Breast epithelium (tissue), 4 donors: ENCODE data around the gene UBR3. TPM values are rescaled to one million over a fixed set of nuclear protein-coding genes. Genes with fewer than 3 reads are reported as not detected.
"Not testable (repeated sequence)": the region's sequence is repeated elsewhere in the genome, so short reads cannot be mapped to it uniquely, and the experiment has no call there.

Experiments used
- DNase-seq, 2 donors: peaks; one replicate each; pipeline ENCODE4 v3.0.0-alpha.2; 2019; ENCODE audit warnings: low spot score in 2 of 2
- H3K27ac ChIP-seq, 2 donors: fragments of 200-600 bp; sonication (generic) in 1 of 2; one replicate each; pipeline ENCODE4 v1.5.1; 2016 to 2019; ENCODE audit warnings: mild to moderate bottlenecking in 1 of 2
- H3K27me3 ChIP-seq, 2 donors: fragments of 200-600 bp; sonication (generic) in 1 of 2; one replicate each; pipeline versions ENCODE4 v1.5.1 to v1.6.0; 2017 to 2019; ENCODE audit warnings: control low read depth in 1 of 2, mild to moderate bottlenecking in 1 of 2
- H3K36me3 ChIP-seq: fragments of 200-600 bp; one replicate; pipeline ENCODE4 v1.5.1; 2019
- H3K4me1 ChIP-seq, 2 donors: fragments of 200-600 bp; sonication (generic); one replicate each; pipeline ENCODE4 v1.5.1; 2016 to 2019; ENCODE audit warnings: control low read depth in 1 of 2
- H3K4me3 ChIP-seq, 3 donors: fragments of 200-600 bp; sonication (generic); 1 replicate in 2 of 3; 2 replicates in 1 of 3; pipeline ENCODE4 v1.5.1; 2016 to 2019; ENCODE audit warnings: mild to moderate bottlenecking in 3 of 3, moderate library complexity in 2 of 3
- H3K9me3 ChIP-seq, 2 donors: fragments of 200-600 bp; sonication (generic) in 1 of 2; one replicate each; pipeline ENCODE4 v1.5.1; 2016 to 2019; ENCODE audit warnings: control low read depth in 1 of 2
- CTCF ChIP-seq, 3 donors: fragments of 450-650 bp; IDR thresholded peaks; one replicate each; pipeline ENCODE4 v1.5.1; 2016 to 2017; ENCODE audit warnings: antibody characterized with exemption in 3 of 3, mild to moderate bottlenecking in 3 of 3, moderate library complexity in 3 of 3
- POLR2A ChIP-seq: fragments of 450-650 bp; IDR thresholded peaks from one replicate; pipeline ENCODE4 v1.6.1; 2016; ENCODE audit warnings: antibody characterized with exemption, mild to moderate bottlenecking, moderate library complexity
- POLR2AphosphoS5 ChIP-seq, 3 donors: sonication (generic); formaldehyde crosslinking; IDR thresholded peaks; one replicate each; pipeline ENCODE4 v1.6.1; 2017; ENCODE audit warnings: antibody characterized with exemption in 3 of 3
- intact Hi-C: fragments of 100-400 bp; cut with DNase I; formaldehyde crosslinking; loops from one replicate; pipeline ENCODE4 v1.15.1; 2023; ENCODE audit warnings: low total_unique reads
- total RNA-seq, 3 donors: library from RNA; depleted of rRNA; stranded (reverse); fragments of >200 nt; gene quantifications; one replicate each; pipeline ENCODE4 v1.1.0, GENCODE V29; 2016

UBR3 gene
- total RNA-seq, 3 donors from 2014 or later = 75.7 to 110 (median 108) TPM

- intact Hi-C loops = no loop called here
- H3K4me3 ChIP-seq = peak within 1 kb of the TSS; percentile 69 to 95 (median 95)
- TF ChIP-seq POLR2AphosphoS5 (IDR thresholded peaks at IDR 0.05) (peak; percentile 66 to 86 (median 74)), POLR2A (peak; percentile 51), CTCF (IDR thresholded peaks at IDR 0.05) (no peak)
Observed at GRCh38 chr2:169798718-169799592, 28.3 kb upstream of the UBR3 start, which contains the start of gene SSB. Gene SSB, plus strand, starts transcription at chr2:169798871. Its CDS starts 2,090 bp downstream, at chr2:169800961.

DNA sequence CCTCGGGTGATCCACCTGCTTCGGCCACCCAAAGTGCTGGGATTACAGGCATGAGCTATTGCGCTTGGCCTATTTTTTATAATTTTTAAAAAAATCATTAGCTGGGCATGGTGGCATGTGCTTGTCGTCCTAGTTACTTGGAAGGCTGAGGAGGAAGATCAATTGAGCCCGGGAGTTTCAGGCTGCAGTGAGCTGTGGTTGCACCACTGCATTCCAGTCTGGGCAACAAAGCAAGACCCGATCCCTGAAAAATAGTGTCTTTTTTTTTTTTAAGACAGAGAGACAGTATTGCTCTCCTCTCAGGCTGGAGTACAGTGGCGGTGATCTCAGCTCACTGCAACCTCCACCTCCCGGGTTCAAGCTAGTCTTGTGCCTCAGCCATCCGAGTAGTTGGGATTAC lies 23.8 kb upstream of the UBR3 start:
- peak overlapping the region in 1 of 2 donors; percentile 8 for H3K27ac ChIP-seq
- H3K9me3 ChIP-seq = no peaks in the 10 kb centered on the region
- peaks cover 6% of the 10 kb centered on the region for H3K36me3 ChIP-seq
- TF ChIP-seq CTCF (IDR thresholded peaks at IDR 0.05) (no peak), POLR2AphosphoS5 (IDR thresholded peaks at IDR 0.05) (no peak), POLR2A (no peak)
- no peaks in the 10 kb centered on the region for H3K27me3 ChIP-seq
- H3K4me3 ChIP-seq = no peak overlapping the region
- no peaks in the 10 kb centered on the region for H3K4me1 ChIP-seq
- intact Hi-C loops = no loop called here
- no peak for DNase-seq

More at GRCh38 chr2:169798718-169799592, 28.3 kb upstream of the UBR3 start, which contains the start of gene SSB:
- peak within 1 kb of the TSS; percentile 89 to 91 for H3K27ac ChIP-seq
- no peaks in the 10 kb centered on the region for H3K4me1 ChIP-seq
- DNase-seq = peak; percentile 77 to 84
- H3K36me3 ChIP-seq = no peaks in the 10 kb centered on the region
- H3K9me3 ChIP-seq = no peaks in the 10 kb centered on the region
- no peaks in the 10 kb centered on the region for H3K27me3 ChIP-seq

- Histone ChIP-seq H3K27ac (no peak overlapping the region), H3K9me3 (no peaks in the 10 kb centered on the region), H3K27me3 (no peaks in the 10 kb centered on the region), H3K36me3 (peaks cover 12% of the 10 kb centered on the region), H3K4me1 (no peaks in the 10 kb centered on the region), H3K4me3 (no peak overlapping the region)
- no peak for TF ChIP-seq CTCF (IDR thresholded peaks at IDR 0.05)
- TF ChIP-seq POLR2AphosphoS5 (IDR thresholded peaks at IDR 0.05) = no peak
- no peak for TF ChIP-seq POLR2A
- no peak for DNase-seq
- intact Hi-C loops = no loop called here
Observed at GRCh38 chr2:169806586-169806985, 20.7 kb upstream of the UBR3 start.

DNA sequence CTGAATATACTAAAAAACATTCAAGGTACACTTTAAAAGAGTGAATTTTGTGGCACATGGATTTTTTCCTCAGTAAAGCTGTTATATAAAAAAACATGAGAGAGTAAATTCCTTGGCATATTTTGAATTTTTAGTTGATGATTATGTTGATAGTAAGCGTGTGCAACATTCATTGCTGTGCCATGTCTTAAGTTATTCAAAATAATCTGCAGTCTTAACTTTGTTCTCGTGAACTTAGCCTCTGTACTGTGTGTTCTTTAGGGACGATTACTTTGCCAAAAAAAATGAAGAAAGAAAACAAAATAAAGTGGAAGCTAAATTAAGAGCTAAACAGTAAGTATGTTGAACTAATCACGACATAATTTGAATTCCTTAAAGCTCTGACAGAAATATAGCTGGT lies 19.0 kb upstream of the UBR3 start:
- no peak overlapping the region for H3K27ac ChIP-seq
- TF ChIP-seq POLR2AphosphoS5 (IDR thresholded peaks at IDR 0.05) (no peak), CTCF (IDR thresholded peaks at IDR 0.05) (no peak), POLR2A (no peak)
- H3K27me3 ChIP-seq = no peaks in the 10 kb centered on the region
- peaks cover 12% of the 10 kb centered on the region for H3K36me3 ChIP-seq
- H3K9me3 ChIP-seq = no peaks in the 10 kb centered on the region
- no peak for DNase-seq
- no peaks in the 10 kb centered on the region for H3K4me1 ChIP-seq
- no peak overlapping the region for H3K4me3 ChIP-seq
- intact Hi-C loops = no loop called here

- H3K27ac ChIP-seq = no peak overlapping the region
- no peaks in the 10 kb centered on the region for H3K4me1 ChIP-seq
- no peak for DNase-seq
- H3K9me3 ChIP-seq = no peaks in the 10 kb centered on the region
- intact Hi-C loops = no loop called here
- H3K27me3 ChIP-seq = no peaks in the 10 kb centered on the region
- TF ChIP-seq POLR2AphosphoS5 (IDR thresholded peaks at IDR 0.05) (no peak), CTCF (IDR thresholded peaks at IDR 0.05) (no peak), POLR2A (no peak)
- peaks cover 3% of the 10 kb centered on the region for H3K36me3 ChIP-seq
- H3K4me3 ChIP-seq = no peak overlapping the region
Observed at GRCh38 chr2:169815849-169816248, 11.4 kb upstream of the UBR3 start.

GRCh38 chr2:169816961-169817360 lies 10.3 kb upstream of the UBR3 start:
- H3K4me1 ChIP-seq, DNase-seq, H3K4me3 ChIP-seq, H3K36me3 ChIP-seq, H3K9me3 ChIP-seq, H3K27me3 ChIP-seq, intact Hi-C loops, H3K27ac ChIP-seq: not testable (repeated sequence)

DNA sequence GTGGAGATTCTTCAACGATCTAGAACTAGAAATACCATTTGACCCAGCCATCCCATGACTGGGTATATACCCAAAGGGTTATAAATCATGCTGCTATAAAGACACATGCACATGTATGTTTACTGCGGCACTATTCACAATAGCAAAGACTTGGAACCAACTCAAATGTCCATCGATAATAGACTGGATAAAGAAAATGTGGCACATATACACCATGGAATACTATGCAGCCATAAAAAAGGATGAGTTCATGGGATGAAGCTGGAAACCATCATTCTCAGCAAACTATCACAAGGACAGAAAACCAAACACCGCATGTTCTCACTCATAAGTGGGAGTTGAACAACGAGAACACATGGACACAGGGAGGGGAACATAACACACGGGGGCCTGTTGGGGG lies 9.9 kb upstream of the UBR3 start:
- DNase-seq, H3K4me1 ChIP-seq, H3K27me3 ChIP-seq, H3K36me3 ChIP-seq, H3K27ac ChIP-seq, H3K9me3 ChIP-seq, intact Hi-C loops, H3K4me3 ChIP-seq: not testable (repeated sequence)
